PC-3 (cell line): ENCODE results near the gene MARCKS. TPM values are rescaled to one million over a fixed set of nuclear protein-coding genes. Genes with fewer than 3 reads are reported as not detected.

Source experiments
- ATAC-seq: fragments of 200-7000 bp; cut with Tn5 transposase; 2 replicates; pipeline ENCODE4 v1.9.1; 2020; ENCODE audit warnings: mild to moderate bottlenecking, moderate library complexity
- BruUV-seq: library from RNA; stranded (reverse); fragments of 400-500 nt; replicated peaks from 2 replicates; lab custom pipeline; 2021; lab: Mats Ljungman, UMichigan
- CTCF ChIA-PET: fragments of 300-600 bp; sonication (Branson Sonifier 250); formaldehyde crosslinking; loops from one replicate; lab custom pipeline; 2022; ENCODE audit warnings: antibody characterized with exemption; lab: Charles Lee
- POLR2A ChIA-PET: fragments of 300-600 bp; sonication (Branson Sonifier 250); formaldehyde crosslinking; loops from one replicate; lab custom pipeline; 2022; ENCODE audit warnings: antibody characterized with exemption; ENCODE audit not compliant: unreplicated experiment; lab: Charles Lee
- DNase-seq: peaks from one replicate; pipeline ENCODE4 v3.0.0-alpha.2; 2015
- H2AFZ ChIP-seq: fragments of 300-600 bp; sonication (generic); 2 replicates; pipeline ENCODE4 v1.6.0; 2016; ENCODE audit warnings: antibody characterized with exemption, low read length
- H3F3A ChIP-seq: fragments of 300-600 bp; sonication (generic); one replicate; pipeline ENCODE4 v1.6.0; 2017; ENCODE audit warnings: antibody characterized with exemption, low read length, control low read depth, mild to moderate bottlenecking; ENCODE audit not compliant: unreplicated experiment
- H3K27ac ChIP-seq: fragments of 300-600 bp; sonication (generic); 2 replicates; pipeline ENCODE4 v1.5.1; 2016; ENCODE audit warnings: mild to moderate bottlenecking, low read length
- H3K27me3 ChIP-seq: fragments of 300-600 bp; sonication (generic); 2 replicates; pipeline ENCODE4 v1.6.1; 2016; ENCODE audit warnings: low read length, mixed read lengths
- H3K36me3 ChIP-seq: fragments of 300-600 bp; sonication (generic); 2 replicates; pipeline ENCODE4 v1.6.1; 2016; ENCODE audit warnings: low read depth, mixed run types, low read length, mixed read lengths
- H3K4me1 ChIP-seq: fragments of 300-600 bp; sonication (generic); 2 replicates; pipeline ENCODE4 v1.5.1; 2016; ENCODE audit warnings: low read length; ENCODE audit not compliant: insufficient read depth
- H3K4me2 ChIP-seq: fragments of 300-600 bp; sonication (generic); 2 replicates; pipeline ENCODE4 v1.6.0; 2016; ENCODE audit warnings: low read length
- H3K4me3 ChIP-seq: fragments of 300-600 bp; sonication (generic); 2 replicates; pipeline ENCODE4 v1.5.1; 2016; ENCODE audit warnings: mild to moderate bottlenecking, low read length, mixed read lengths
- H3K79me2 ChIP-seq: fragments of 300-600 bp; sonication (generic); 2 replicates; pipeline ENCODE4 v1.6.1; 2017; ENCODE audit warnings: low read length, mixed read lengths
- H3K9ac ChIP-seq: fragments of 300-600 bp; sonication (generic); 2 replicates; pipeline ENCODE4 v1.6.0; 2016; ENCODE audit warnings: mild to moderate bottlenecking, low read length
- H3K9me2 ChIP-seq: fragments of 300-600 bp; sonication (generic); replicated peaks from 2 replicates; pipeline ENCODE4 v1.6.1; 2016; ENCODE audit warnings: mixed run types, low read length, mixed read lengths
- H3K9me3 ChIP-seq: fragments of 300-600 bp; sonication (generic); 2 replicates; pipeline ENCODE4 v1.6.1; 2016; ENCODE audit warnings: low read length, mixed read lengths
- H4K20me1 ChIP-seq: fragments of 300-600 bp; sonication (generic); 2 replicates; pipeline ENCODE4 v1.6.1; 2016; ENCODE audit warnings: low read length, mixed read lengths
- EZH2 ChIP-seq: fragments of 300-600 bp; sonication (generic); IDR thresholded peaks from one replicate; pipeline ENCODE4 v1.6.1; 2017; ENCODE audit warnings: antibody characterized with exemption, mild to moderate bottlenecking, low read length; ENCODE audit not compliant: unreplicated experiment
- EZH2phosphoT487 ChIP-seq: fragments of 300-600 bp; sonication (generic); IDR thresholded peaks from 2 replicates; pipeline ENCODE4 v1.6.1; 2018; ENCODE audit warnings: mild to moderate bottlenecking, antibody characterized with exemption, low read length, borderline replicate concordance
- intact Hi-C: fragments of 100-400 bp; cut with micrococcal nuclease; formaldehyde crosslinking; loops from 2 replicates; pipeline ENCODE4 v1.9.0; 2023
- total RNA-seq: library from RNA; depleted of rRNA; stranded (reverse); fragments of >200 nt; gene quantifications from 2 replicates; pipeline ENCODE4 v1.2.3, GENCODE V29; 2014
- TF ChIP-seq, protein P1 (sequence below): fragments of 300-600 bp; sonication (generic); conservative IDR thresholded peaks from 2 replicates; pipeline ENCODE4 v1.5.1; 2017; ENCODE audit warnings: antibody characterized with exemption, low read depth, mild to moderate bottlenecking, low read length

Gene MARCKS
- total RNA-seq, 1 experiment from 2014 or later, result 51.5 TPM

DNA sequence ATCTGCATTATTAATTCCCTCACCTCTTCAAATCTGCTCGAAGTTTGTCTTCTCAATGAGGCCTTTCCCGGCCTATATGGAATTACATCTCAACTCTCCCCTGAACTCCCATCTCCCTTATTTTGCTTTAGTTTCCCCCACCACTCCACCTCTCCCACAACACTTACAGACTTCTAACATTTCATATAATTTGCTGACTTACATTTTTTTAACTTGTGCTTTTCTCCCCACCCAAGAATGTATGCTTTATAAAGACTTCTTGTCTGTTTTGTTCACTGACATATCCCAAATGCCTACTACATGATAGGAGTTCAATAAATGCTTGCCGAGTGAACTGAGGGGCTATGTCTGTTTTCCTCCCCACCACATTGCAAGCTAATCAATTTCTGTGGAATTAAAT lies 3.9 kb upstream of the MARCKS start:
- intact Hi-C loops, result loop anchor here (10.0 kb wide), 2 partner anchors 288 to 548 kb away; no protein-coding TSS in a partner anchor
- CTCF ChIA-PET, result no interaction called here

DNA sequence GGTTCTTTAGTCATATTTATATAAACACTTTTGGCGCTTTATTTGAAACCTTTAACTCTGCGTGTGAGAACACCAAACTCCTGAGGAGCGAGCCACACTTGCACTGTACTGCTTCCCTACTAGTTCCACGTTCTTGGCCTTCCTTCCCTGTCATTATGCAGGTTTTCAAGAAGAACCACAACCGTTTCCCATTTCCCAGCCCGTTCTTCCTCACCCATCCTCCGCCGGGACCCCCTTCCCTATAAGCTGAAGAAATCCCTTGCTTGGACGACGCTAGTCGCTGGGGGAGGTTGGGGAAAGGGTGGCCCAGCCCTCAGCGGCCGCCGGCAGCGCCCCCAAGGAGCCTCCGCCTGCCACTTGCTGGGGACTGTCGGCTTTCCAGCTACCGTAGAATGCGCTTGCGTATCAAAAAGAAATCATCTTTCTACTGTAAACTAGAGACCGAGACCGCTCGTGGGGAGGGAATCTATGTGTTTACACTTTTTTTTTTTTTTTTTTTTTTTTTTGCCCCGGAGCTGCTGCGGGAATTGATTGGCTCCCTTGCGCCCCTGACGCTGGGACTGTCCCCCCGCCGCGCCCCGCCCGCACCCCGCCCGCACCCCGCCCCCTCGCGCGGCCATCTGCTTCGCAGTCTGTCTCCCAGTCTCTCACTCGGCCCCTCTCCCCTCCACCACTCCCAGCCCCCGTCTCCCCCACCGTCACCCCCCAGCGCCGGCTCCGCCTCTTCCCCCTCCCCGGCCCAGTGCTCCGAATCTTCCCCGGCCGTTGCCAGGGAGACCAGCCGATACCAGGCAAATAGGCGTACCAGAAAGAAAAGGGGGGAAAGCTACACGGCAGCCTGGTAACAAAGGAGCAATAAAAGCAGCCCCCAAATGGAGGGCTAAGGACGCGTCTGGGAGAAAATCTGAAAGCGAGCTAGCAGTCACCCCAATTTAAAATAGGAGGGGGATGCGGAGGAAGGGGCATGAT lies 2.3 kb upstream of the MARCKS start:
- H3K4me2 ChIP-seq, result peak overlapping the region; percentile 96
- no peaks in the 10 kb centered on the region for H3K9me3 ChIP-seq
- no peaks in the 10 kb centered on the region; the same call in 1 of the 2 replicates for H3K4me1 ChIP-seq
- H3F3A ChIP-seq, result no peaks in the 10 kb centered on the region
- H3K27me3 ChIP-seq, result no peaks in the 10 kb centered on the region
- peaks cover 28% of the 10 kb centered on the region for H3K79me2 ChIP-seq
- intact Hi-C loops, result loop anchor here (5.0 to 10.0 kb wide), 7 partner anchors 290 to 978 kb away; no protein-coding TSS in a partner anchor
- no peaks in the 10 kb centered on the region for H3K9me2 ChIP-seq
- ATAC-seq (no peak), DNase-seq (peak; percentile 31)
- H3K9ac ChIP-seq, result peak overlapping the region; percentile 100
- no peaks in the 10 kb centered on the region for H3K36me3 ChIP-seq
- TF ChIP-seq EZH2phosphoT487 (no peak), EZH2 (no peak)
- TF ChIP-seq, protein P1, sequence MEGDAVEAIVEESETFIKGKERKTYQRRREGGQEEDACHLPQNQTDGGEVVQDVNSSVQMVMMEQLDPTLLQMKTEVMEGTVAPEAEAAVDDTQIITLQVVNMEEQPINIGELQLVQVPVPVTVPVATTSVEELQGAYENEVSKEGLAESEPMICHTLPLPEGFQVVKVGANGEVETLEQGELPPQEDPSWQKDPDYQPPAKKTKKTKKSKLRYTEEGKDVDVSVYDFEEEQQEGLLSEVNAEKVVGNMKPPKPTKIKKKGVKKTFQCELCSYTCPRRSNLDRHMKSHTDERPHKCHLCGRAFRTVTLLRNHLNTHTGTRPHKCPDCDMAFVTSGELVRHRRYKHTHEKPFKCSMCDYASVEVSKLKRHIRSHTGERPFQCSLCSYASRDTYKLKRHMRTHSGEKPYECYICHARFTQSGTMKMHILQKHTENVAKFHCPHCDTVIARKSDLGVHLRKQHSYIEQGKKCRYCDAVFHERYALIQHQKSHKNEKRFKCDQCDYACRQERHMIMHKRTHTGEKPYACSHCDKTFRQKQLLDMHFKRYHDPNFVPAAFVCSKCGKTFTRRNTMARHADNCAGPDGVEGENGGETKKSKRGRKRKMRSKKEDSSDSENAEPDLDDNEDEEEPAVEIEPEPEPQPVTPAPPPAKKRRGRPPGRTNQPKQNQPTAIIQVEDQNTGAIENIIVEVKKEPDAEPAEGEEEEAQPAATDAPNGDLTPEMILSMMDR, result peak; percentile 30; the same call in 1 of the 2 replicates
- H2AFZ ChIP-seq, result peak overlapping the region; percentile 94
- no TSS peak for BruUV-seq
- H4K20me1 ChIP-seq, result no peaks in the 10 kb centered on the region
- peak overlapping the region; percentile 34; the same call in 1 of the 2 replicates for H3K27ac ChIP-seq
- ChIA-PET POLR2A (no interaction called here), CTCF (interaction anchor here (0.6 kb wide), 1 partner anchor 11 kb away, joined by 6 read pairs; no protein-coding TSS in a partner anchor)
- peak overlapping the region; percentile 100 for H3K4me3 ChIP-seq

More for the DNA sequence above, 3.9 kb upstream of the MARCKS start:
- no TSS peak for BruUV-seq
- Histone ChIP-seq H3K27ac (no peak overlapping the region), H3K9ac (no peak overlapping the region), H3K9me2 (no peaks in the 10 kb centered on the region), H2AFZ (no peak overlapping the region), H3F3A (no peaks in the 10 kb centered on the region), H3K36me3 (no peaks in the 10 kb centered on the region), H4K20me1 (no peaks in the 10 kb centered on the region), H3K4me1 (no peaks in the 10 kb centered on the region; the same call in 1 of the 2 replicates), H3K4me3 (no peak overlapping the region), H3K9me3 (no peaks in the 10 kb centered on the region), H3K79me2 (peaks cover 14% of the 10 kb centered on the region), H3K4me2 (no peak overlapping the region), H3K27me3 (no peaks in the 10 kb centered on the region)
- POLR2A ChIA-PET, result no interaction called here
- ATAC-seq (no peak), DNase-seq (no peak)
- TF ChIP-seq, protein P1, result no peak
- no peak for TF ChIP-seq EZH2
- no peak for TF ChIP-seq EZH2phosphoT487
